ENCODE results near the gene TSPAN31.

DNA sequence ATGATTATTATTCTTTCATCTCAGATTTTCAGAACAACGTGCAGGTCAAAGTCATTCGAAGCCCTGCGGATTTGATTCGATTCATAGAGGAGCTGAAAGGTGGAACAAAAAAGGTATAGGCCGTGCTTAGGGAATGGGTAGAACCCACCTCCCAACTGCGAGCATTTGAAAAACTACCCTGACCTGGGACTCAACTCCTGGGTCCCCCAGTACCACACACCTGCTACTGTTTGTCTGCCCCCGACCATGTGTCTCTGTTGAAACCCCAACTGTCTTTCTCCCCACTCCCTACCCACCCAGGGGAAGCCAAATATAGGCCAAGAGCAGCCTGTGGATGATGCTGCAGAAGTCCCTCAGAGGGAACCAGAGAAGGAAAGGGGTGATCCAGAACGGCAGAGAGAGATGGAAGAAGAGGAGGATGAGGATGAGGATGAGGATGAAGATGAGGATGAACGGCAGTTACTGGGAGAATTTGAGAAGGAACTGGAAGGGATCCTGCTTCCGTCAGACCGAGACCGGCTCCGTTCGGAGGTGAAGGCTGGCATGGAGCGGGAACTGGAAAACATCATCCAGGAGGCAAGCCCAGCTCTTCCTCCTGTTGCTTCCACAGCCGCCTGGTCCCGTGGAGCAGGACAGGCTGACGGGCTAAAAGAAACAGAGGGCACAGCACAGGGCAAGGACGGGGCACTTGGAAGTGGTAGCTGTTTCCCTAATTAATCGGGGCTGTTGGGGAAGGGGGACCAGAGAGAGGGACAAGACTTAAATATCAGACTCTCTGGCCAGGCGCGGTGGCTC, 26.8 kb upstream of the TSPAN31 start:
- TF ChIP-seq ZFP3 (CRISPR knock-in tag; IDR thresholded peaks at IDR 0.05) (no peak), CSDC2 (CRISPR knock-in tag; IDR thresholded peaks at IDR 0.05) (no peak), ZFP30 (CRISPR knock-in tag; IDR thresholded peaks at IDR 0.05) (no peak), ZNF565 (CRISPR knock-in tag; conservative IDR thresholded peaks at IDR 0.05; ENCODE audit: low read depth) (no peak), TOX (CRISPR knock-in tag; IDR thresholded peaks at IDR 0.05; ENCODE audit: borderline replicate concordance) (no peak), SNAI2 (CRISPR knock-in tag; IDR thresholded peaks at IDR 0.05) (no peak)
- TF ChIP-seq, protein P1, sequence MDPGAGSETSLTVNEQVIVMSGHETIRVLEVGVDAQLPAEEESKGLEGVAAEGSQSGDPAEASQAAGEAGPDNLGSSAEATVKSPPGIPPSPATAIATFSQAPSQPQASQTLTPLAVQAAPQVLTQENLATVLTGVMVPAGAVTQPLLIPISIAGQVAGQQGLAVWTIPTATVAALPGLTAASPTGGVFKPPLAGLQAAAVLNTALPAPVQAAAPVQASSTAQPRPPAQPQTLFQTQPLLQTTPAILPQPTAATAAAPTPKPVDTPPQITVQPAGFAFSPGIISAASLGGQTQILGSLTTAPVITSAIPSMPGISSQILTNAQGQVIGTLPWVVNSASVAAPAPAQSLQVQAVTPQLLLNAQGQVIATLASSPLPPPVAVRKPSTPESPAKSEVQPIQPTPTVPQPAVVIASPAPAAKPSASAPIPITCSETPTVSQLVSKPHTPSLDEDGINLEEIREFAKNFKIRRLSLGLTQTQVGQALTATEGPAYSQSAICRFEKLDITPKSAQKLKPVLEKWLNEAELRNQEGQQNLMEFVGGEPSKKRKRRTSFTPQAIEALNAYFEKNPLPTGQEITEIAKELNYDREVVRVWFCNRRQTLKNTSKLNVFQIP (CRISPR knock-in tag; IDR thresholded peaks at IDR 0.05; ENCODE audit: borderline replicate concordance, low read depth), result no peak
- TF ChIP-seq, protein P2, sequence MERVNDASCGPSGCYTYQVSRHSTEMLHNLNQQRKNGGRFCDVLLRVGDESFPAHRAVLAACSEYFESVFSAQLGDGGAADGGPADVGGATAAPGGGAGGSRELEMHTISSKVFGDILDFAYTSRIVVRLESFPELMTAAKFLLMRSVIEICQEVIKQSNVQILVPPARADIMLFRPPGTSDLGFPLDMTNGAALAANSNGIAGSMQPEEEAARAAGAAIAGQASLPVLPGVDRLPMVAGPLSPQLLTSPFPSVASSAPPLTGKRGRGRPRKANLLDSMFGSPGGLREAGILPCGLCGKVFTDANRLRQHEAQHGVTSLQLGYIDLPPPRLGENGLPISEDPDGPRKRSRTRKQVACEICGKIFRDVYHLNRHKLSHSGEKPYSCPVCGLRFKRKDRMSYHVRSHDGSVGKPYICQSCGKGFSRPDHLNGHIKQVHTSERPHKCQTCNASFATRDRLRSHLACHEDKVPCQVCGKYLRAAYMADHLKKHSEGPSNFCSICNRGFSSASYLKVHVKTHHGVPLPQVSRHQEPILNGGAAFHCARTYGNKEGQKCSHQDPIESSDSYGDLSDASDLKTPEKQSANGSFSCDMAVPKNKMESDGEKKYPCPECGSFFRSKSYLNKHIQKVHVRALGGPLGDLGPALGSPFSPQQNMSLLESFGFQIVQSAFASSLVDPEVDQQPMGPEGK (CRISPR knock-in tag; IDR thresholded peaks at IDR 0.05; ENCODE audit: borderline replicate concordance), result no peak
- TF ChIP-seq, protein P3, sequence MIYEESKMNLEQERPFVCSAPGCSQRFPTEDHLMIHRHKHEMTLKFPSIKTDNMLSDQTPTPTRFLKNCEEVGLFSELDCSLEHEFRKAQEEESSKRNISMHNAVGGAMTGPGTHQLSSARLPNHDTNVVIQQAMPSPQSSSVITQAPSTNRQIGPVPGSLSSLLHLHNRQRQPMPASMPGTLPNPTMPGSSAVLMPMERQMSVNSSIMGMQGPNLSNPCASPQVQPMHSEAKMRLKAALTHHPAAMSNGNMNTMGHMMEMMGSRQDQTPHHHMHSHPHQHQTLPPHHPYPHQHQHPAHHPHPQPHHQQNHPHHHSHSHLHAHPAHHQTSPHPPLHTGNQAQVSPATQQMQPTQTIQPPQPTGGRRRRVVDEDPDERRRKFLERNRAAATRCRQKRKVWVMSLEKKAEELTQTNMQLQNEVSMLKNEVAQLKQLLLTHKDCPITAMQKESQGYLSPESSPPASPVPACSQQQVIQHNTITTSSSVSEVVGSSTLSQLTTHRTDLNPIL (CRISPR knock-in tag; IDR thresholded peaks at IDR 0.05; ENCODE audit: low read depth), result no peak

Data from SK-N-SH treated with all-trans-retinoic acid at 6 μM for 48 hours (cell line).